Measurements from ENCODE around the gene KCNQ1. TPM values are rescaled to one million over a fixed set of nuclear protein-coding genes. Genes with fewer than 3 reads are reported as not detected.

Gene KCNQ1
- total and polyA plus RNA-seq, 2 donors (not counting 1 experiment from before 2014, with no cell fraction given), result 21.5 to 28.8 TPM

DNA sequence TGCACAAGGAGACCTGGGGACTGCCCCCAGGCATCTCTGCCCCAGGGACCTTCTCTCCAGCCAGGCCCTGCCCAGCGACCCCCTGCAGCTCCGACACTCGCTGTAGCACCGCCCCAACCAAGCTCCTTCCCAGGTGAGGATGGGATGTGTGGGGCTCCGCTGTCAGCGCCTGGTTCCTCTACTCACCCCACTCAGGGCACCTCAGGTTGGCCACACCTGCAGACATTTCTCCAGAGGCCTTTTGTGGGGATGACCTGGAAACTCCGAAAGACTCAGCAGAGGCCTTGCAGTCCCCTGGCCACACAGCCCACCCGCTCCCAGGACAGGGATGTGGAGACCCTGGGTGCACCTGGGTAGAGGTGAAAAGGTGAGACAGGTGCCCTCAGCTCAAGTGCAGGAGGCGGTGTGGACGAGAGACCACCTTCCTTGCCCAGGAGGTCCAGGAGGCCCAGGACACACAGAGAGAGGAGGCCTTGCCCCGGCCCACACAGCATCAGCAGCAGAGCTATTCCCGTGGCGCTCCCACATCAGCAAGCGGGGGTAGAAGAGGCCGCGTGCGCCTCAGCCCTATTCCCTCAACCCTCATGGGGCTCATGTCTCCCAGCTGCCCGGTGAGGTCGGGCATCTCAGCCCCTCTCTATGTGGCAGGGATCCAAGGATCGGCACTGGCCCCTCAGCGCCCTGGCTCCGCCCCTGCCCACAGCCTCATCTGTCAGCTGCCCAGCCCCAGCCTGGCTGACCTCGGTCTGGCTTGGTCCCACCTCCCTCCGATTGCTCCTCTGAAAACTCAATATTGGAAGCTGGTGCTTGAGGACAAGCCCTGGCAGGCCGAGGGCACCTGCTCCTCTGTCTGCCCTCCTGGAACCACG is 21.4 kb upstream of the KCNQ1 start:
- CTCF ChIA-PET, result interaction anchor here (0.7 to 11.1 kb wide), 4 partner anchors 110 to 226 kb away, joined by 3 to 583 read pairs (median 110); partner anchors contain the start of genes C11orf21 and TSPAN32
- ATAC-seq (ENCODE audit: low read depth) (no peak), DNase-seq (no peak)
- POLR2A ChIA-PET, result interaction anchor here (0.6 kb wide), 1 partner anchor 469 kb away, joined by 7 read pairs; no protein-coding TSS in a partner anchor
- no peak overlapping the region for H3K4me3 ChIP-seq (ENCODE audit: control extremely low read depth in 1 of 5, extremely low read depth in 1 of 5, insufficient read depth in 1 of 5, low read depth in 2 of 5, low read length in 4 of 5)
- peaks cover 0 to 3% (median 0%) of the 10 kb centered on the region in 4 experiments for H3K27me3 ChIP-seq (replicated peaks in 1 of 4; ENCODE audit: control extremely low read depth in 1 of 4, control insufficient read depth in 3 of 4, insufficient read depth in 4 of 4, low read length in 3 of 4)
- H4K20me1 ChIP-seq (ENCODE audit: control insufficient read depth, insufficient read depth, low read length, poor library complexity, severe bottlenecking), result no peaks in the 10 kb centered on the region
- Mint-ChIP-seq H3K27me3 (no peaks in the 10 kb centered on the region), H3K27ac (no peak overlapping the region), H3K9me3 (ENCODE audit: insufficient read depth) (no peaks in the 10 kb centered on the region), H3K4me1 (peaks cover 3% of the 10 kb centered on the region), H3K4me3 (no peak overlapping the region)
- H3K36me3 ChIP-seq (replicated peaks in 1 of 2; ENCODE audit: control extremely low read depth in 1 of 2, control insufficient read depth in 1 of 2, extremely low read depth in 1 of 2, insufficient read depth in 2 of 2, low read length in 1 of 2), result no peaks in the 10 kb centered on the region
- peaks cover 0 to 2% (median 0%) of the 10 kb centered on the region in 3 donors for H3K9me3 ChIP-seq (ENCODE audit: control extremely low read depth in 1 of 3, control insufficient read depth in 2 of 3, insufficient read depth in 1 of 3, low read length in 2 of 3)
- no peak overlapping the region for H3K9ac ChIP-seq (ENCODE audit: low read length)
- H3K27ac ChIP-seq (ENCODE audit: low read length in 2 of 2), result no peak overlapping the region
- no peaks in the 10 kb centered on the region for H3K79me2 ChIP-seq (ENCODE audit: control insufficient read depth, insufficient read depth, low read length)
- TF ChIP-seq, protein P1, sequence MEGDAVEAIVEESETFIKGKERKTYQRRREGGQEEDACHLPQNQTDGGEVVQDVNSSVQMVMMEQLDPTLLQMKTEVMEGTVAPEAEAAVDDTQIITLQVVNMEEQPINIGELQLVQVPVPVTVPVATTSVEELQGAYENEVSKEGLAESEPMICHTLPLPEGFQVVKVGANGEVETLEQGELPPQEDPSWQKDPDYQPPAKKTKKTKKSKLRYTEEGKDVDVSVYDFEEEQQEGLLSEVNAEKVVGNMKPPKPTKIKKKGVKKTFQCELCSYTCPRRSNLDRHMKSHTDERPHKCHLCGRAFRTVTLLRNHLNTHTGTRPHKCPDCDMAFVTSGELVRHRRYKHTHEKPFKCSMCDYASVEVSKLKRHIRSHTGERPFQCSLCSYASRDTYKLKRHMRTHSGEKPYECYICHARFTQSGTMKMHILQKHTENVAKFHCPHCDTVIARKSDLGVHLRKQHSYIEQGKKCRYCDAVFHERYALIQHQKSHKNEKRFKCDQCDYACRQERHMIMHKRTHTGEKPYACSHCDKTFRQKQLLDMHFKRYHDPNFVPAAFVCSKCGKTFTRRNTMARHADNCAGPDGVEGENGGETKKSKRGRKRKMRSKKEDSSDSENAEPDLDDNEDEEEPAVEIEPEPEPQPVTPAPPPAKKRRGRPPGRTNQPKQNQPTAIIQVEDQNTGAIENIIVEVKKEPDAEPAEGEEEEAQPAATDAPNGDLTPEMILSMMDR (IDR thresholded peaks at IDR 0.05), result no peak
- no peak for TF ChIP-seq EZH2 (IDR thresholded peaks at IDR 0.05; ENCODE audit: borderline replicate concordance, insufficient read depth, low read depth, low read length, poor library complexity, severe bottlenecking)
- WGBS (ENCODE audit: insufficient coverage), result 89% methylated on average over 19 of the region's 26 CpGs
- H3K4me1 ChIP-seq (ENCODE audit: control insufficient read depth in 2 of 2, insufficient read depth in 2 of 2, low read length in 2 of 2), result peaks cover 5 to 15% of the 10 kb centered on the region in 2 donors
- intact Hi-C loops (cut with micrococcal nuclease), result no loop called here
- no peak overlapping the region for H3K4me2 ChIP-seq (replicated peaks; ENCODE audit: low read depth, low read length, poor library complexity, severe bottlenecking)
- H2AFZ ChIP-seq (ENCODE audit: insufficient read depth, low read depth, low read length, poor library complexity, severe bottlenecking), result no peak overlapping the region

All from B cell (primary cell).